OCI-LY7 (cell line): ENCODE results near the gene SRRM2. TPM values are rescaled to one million over a fixed set of nuclear protein-coding genes. Genes with fewer than 3 reads are reported as not detected.

ENCODE experiments used
- BruUV-seq: library from RNA; stranded (reverse); fragments of 400-500 nt; replicated peaks from 2 replicates; lab custom pipeline; 2021; lab: Mats Ljungman, UMichigan
- CTCF ChIA-PET: fragments of 300-600 bp; sonication (Branson Sonifier 250); formaldehyde crosslinking; loops from one replicate; lab custom pipeline; 2022; ENCODE audit warnings: antibody characterized with exemption; ENCODE audit not compliant: unreplicated experiment; lab: Charles Lee
- POLR2A ChIA-PET: fragments of 300-600 bp; sonication (Branson Sonifier 250); formaldehyde crosslinking; loops from one replicate; lab custom pipeline; 2022; ENCODE audit warnings: antibody characterized with exemption; lab: Charles Lee
- DNase-seq: peaks from one replicate; pipeline ENCODE4 v3.0.0-alpha.2; 2015; ENCODE audit warnings: low spot score
- H2AFZ ChIP-seq: fragments of 200-600 bp; sonication (generic), shearing (Covaris generic); 2 replicates; pipeline ENCODE4 v1.6.1; 2014; ENCODE audit warnings: mild to moderate bottlenecking, antibody characterized with exemption, low read length, moderate library complexity
- H3K27ac ChIP-seq: fragments of 200-600 bp; sonication (generic); 2 replicates; pipeline ENCODE4 v1.5.1; 2014; ENCODE audit warnings: mixed run types, low read depth, mild to moderate bottlenecking, moderate library complexity, low read length, inconsistent platforms; ENCODE audit not compliant: poor library complexity, severe bottlenecking
- H3K36me3 ChIP-seq: fragments of 200-600 bp; sonication (generic); 2 replicates; pipeline ENCODE4 v1.6.1; 2014; ENCODE audit warnings: mild to moderate bottlenecking, antibody characterized with exemption, low read length, moderate library complexity, mixed read lengths; ENCODE audit not compliant: insufficient read depth
- H3K4me1 ChIP-seq: fragments of 200-600 bp; sonication (generic); 2 replicates; pipeline ENCODE4 v1.5.1; 2014; ENCODE audit warnings: mild to moderate bottlenecking, low read length; ENCODE audit not compliant: insufficient read depth, poor library complexity, severe bottlenecking
- H3K4me2 ChIP-seq: fragments of 200-600 bp; sonication (generic); 2 replicates; pipeline ENCODE4 v1.6.1; 2014; ENCODE audit warnings: mild to moderate bottlenecking, low read length
- H3K4me3 ChIP-seq: fragments of 200-600 bp; sonication (generic); 2 replicates; pipeline ENCODE4 v1.5.1; 2014; ENCODE audit warnings: mild to moderate bottlenecking, low read depth, low read length; ENCODE audit not compliant: poor library complexity, severe bottlenecking
- H3K79me2 ChIP-seq: fragments of 200-600 bp; sonication (generic); 2 replicates; pipeline ENCODE4 v1.6.1; 2016; ENCODE audit warnings: low read depth, mild to moderate bottlenecking, low read length, moderate library complexity, mixed read lengths; ENCODE audit not compliant: insufficient read depth
- H3K9me2 ChIP-seq: fragments of 200-600 bp; sonication (generic); 2 replicates; pipeline ENCODE4 v1.6.1; 2016; ENCODE audit warnings: mild to moderate bottlenecking, low read length, mixed read lengths; ENCODE audit not compliant: insufficient read depth
- H3K9me3 ChIP-seq: fragments of 200-600 bp; sonication (generic); 2 replicates; pipeline ENCODE4 v1.6.1; 2014; ENCODE audit warnings: mild to moderate bottlenecking, mixed run types, low read length, mixed read lengths
- H4K20me1 ChIP-seq: fragments of 200-600 bp; sonication (generic); 2 replicates; pipeline ENCODE4 v1.6.1; 2014; ENCODE audit warnings: mild to moderate bottlenecking, antibody characterized with exemption, low read length, moderate library complexity, mixed read lengths; ENCODE audit not compliant: insufficient read depth
- CTCF ChIP-seq: fragments of 200-600 bp; sonication (generic); conservative IDR thresholded peaks from 2 replicates; pipeline ENCODE4 v1.5.1; 2014; ENCODE audit warnings: mild to moderate bottlenecking, antibody characterized with exemption, low read length, moderate library complexity, mixed read lengths
- EZH2phosphoT487 ChIP-seq: fragments of 200-600 bp; sonication (generic); IDR thresholded peaks from 2 replicates; pipeline ENCODE4 v1.6.1; 2018; ENCODE audit warnings: low read depth, borderline replicate concordance, mild to moderate bottlenecking, mixed run types, antibody characterized with exemption, low read length, moderate library complexity, mixed read lengths
- intact Hi-C: fragments of 100-400 bp; cut with micrococcal nuclease; formaldehyde crosslinking; loops from one replicate; pipeline ENCODE4 v1.10.0; 2022; ENCODE audit not compliant: unreplicated experiment
- total RNA-seq, 2 experiments: library from RNA; depleted of rRNA in 1 of 2; stranded (reverse); fragments of >200 nt in 1 of 2; shearing (Covaris generic) in 1 of 2; gene quantifications; 2 replicates each; pipeline ENCODE4 v1.2.3, GENCODE V29; 2014 to 2022

Gene SRRM2
- total RNA-seq, 2 experiments from 2014 or later: 208 to 819 TPM

- no peak overlapping the region for H3K4me3 ChIP-seq
- no peak overlapping the region for H3K27ac ChIP-seq
- BruUV-seq: no TSS peak
- TF ChIP-seq EZH2phosphoT487 (no peak), CTCF (no peak)
- H3K79me2 ChIP-seq: no peaks in the 10 kb centered on the region
- H2AFZ ChIP-seq: no peak overlapping the region
- intact Hi-C loops: no loop called here
- H3K4me2 ChIP-seq: no peak overlapping the region
- ChIA-PET POLR2A (no interaction called here), CTCF (no interaction called here)
- no peaks in the 10 kb centered on the region for H3K4me1 ChIP-seq
- H3K36me3 ChIP-seq: no peaks in the 10 kb centered on the region
- peak; percentile 29 for DNase-seq
- no peaks in the 10 kb centered on the region for H3K9me2 ChIP-seq
- no peaks in the 10 kb centered on the region for H4K20me1 ChIP-seq
- no peaks in the 10 kb centered on the region for H3K9me3 ChIP-seq
These were observed 36.9 kb upstream of the SRRM2 start for GRCh38 chr16:2715519-2715918.

GRCh38 chr16:2715966-2716885, 36.2 kb upstream of the SRRM2 start:
- H4K20me1 ChIP-seq: no peaks in the 10 kb centered on the region
- ChIA-PET POLR2A (no interaction called here), CTCF (no interaction called here)
- no peaks in the 10 kb centered on the region for H3K9me3 ChIP-seq
- H3K4me3 ChIP-seq: no peak overlapping the region
- no peaks in the 10 kb centered on the region for H3K4me1 ChIP-seq
- H3K4me2 ChIP-seq: no peak overlapping the region
- H3K9me2 ChIP-seq: no peaks in the 10 kb centered on the region
- BruUV-seq: no TSS peak
- no peaks in the 10 kb centered on the region for H3K79me2 ChIP-seq
- H3K27ac ChIP-seq: no peak overlapping the region
- H2AFZ ChIP-seq: no peak overlapping the region
- DNase-seq: no peak
- TF ChIP-seq CTCF: no peak
- TF ChIP-seq EZH2phosphoT487: no peak
- intact Hi-C loops: no loop called here
- no peaks in the 10 kb centered on the region for H3K36me3 ChIP-seq

- Histone ChIP-seq H2AFZ (no peak overlapping the region), H4K20me1 (no peaks in the 10 kb centered on the region), H3K36me3 (no peaks in the 10 kb centered on the region), H3K9me2 (no peaks in the 10 kb centered on the region), H3K4me2 (no peak overlapping the region), H3K27ac (no peak overlapping the region), H3K4me3 (no peak overlapping the region), H3K9me3 (no peaks in the 10 kb centered on the region), H3K79me2 (no peaks in the 10 kb centered on the region), H3K4me1 (peaks cover 5% of the 10 kb centered on the region)
- ChIA-PET CTCF (no interaction called here), POLR2A (no interaction called here)
- intact Hi-C loops: no loop called here
- TF ChIP-seq CTCF (no peak), EZH2phosphoT487 (no peak)
- DNase-seq: no peak
- BruUV-seq: no TSS peak
These were observed 35.5 kb upstream of the SRRM2 start for GRCh38 chr16:2716948-2717347.
